B cell (primary cell): Measurements from ENCODE around the gene PTMA. TPM values are rescaled to one million over a fixed set of nuclear protein-coding genes. Genes with fewer than 3 reads are reported as not detected.

Experiments
- ATAC-seq: fragments of 200-7000 bp; cut with Tn5 transposase; one replicate; pipeline ENCODE4 v1.10.0; 2021; ENCODE audit warnings: low read depth, mild to moderate bottlenecking, moderate number of reproducible peaks, moderate library complexity
- CTCF ChIA-PET: fragments of 350-600 bp; sonication (Branson Sonifier 250); formaldehyde crosslinking; loops from one replicate; lab custom pipeline; 2021; ENCODE audit warnings: antibody characterized with exemption, inconsistent platforms; lab: Charles Lee
- POLR2A ChIA-PET: fragments of 350-600 bp; sonication (Branson Sonifier 250); formaldehyde crosslinking; loops from one replicate; lab custom pipeline; 2021; ENCODE audit warnings: antibody characterized with exemption; lab: Charles Lee
- DNase-seq: peaks from one replicate; pipeline ENCODE4 v3.0.0; 2013
- H2AFZ ChIP-seq: 2 replicates; pipeline ENCODE4 v1.6.1; 2012; ENCODE audit warnings: mild to moderate bottlenecking, low read depth, low read length; ENCODE audit not compliant: insufficient read depth, poor library complexity, severe bottlenecking
- H3K27ac ChIP-seq, 2 donors: 1 replicate in 1 of 2; 2 replicates in 1 of 2; pipeline ENCODE4 v1.5.1; 2012 to 2013; ENCODE audit warnings: low read length in 2 of 2, mild to moderate bottlenecking in 2 of 2, moderate library complexity in 1 of 2
- H3K27me3 ChIP-seq, 4 experiments: fragments of 200-600 bp in 1 of 4; sonication (generic) in 1 of 4; replicated peaks in 1 of 4; 1 replicate in 2 of 4; 2 replicates in 2 of 4; pipeline versions ENCODE4 v1.6.1 to v1.7.0; 2013 to 2016; ENCODE audit warnings: low read length in 3 of 4, mild to moderate bottlenecking in 2 of 4, mixed read lengths in 1 of 4, moderate library complexity in 1 of 4; ENCODE audit not compliant: insufficient read depth in 4 of 4, control insufficient read depth in 3 of 4; ENCODE audit errors: control extremely low read depth in 1 of 4
- H3K36me3 ChIP-seq, 2 experiments: replicated peaks in 1 of 2; 1 replicate in 1 of 2; 2 replicates in 1 of 2; pipeline versions ENCODE4 v1.6.1 to v1.7.1; 2013; ENCODE audit warnings: low read length in 1 of 2; ENCODE audit not compliant: insufficient read depth in 2 of 2, control insufficient read depth in 1 of 2; ENCODE audit errors: control extremely low read depth in 1 of 2, extremely low read depth in 1 of 2
- H3K4me1 ChIP-seq, 2 donors: fragments of 200-600 bp in 1 of 2; sonication (generic) in 1 of 2; 1 replicate in 1 of 2; 2 replicates in 1 of 2; pipeline versions ENCODE4 v1.5.1 to v1.6.1; 2013 to 2017; ENCODE audit warnings: low read length in 2 of 2; ENCODE audit not compliant: control insufficient read depth in 2 of 2, insufficient read depth in 2 of 2
- H3K4me2 ChIP-seq: replicated peaks from 2 replicates; pipeline ENCODE3; 2012; ENCODE audit warnings: mild to moderate bottlenecking, low read depth, low read length; ENCODE audit not compliant: poor library complexity, severe bottlenecking
- H3K4me3 ChIP-seq, 5 experiments: fragments of 200-600 bp in 1 of 5; sonication (generic) in 1 of 5; 1 replicate in 3 of 5; 2 replicates in 2 of 5; pipeline versions ENCODE4 v1.5.1 to v1.7.0; 2011 to 2016; ENCODE audit warnings: low read length in 4 of 5, mild to moderate bottlenecking in 4 of 5, low read depth in 2 of 5, control low read depth in 1 of 5, moderate library complexity in 1 of 5; ENCODE audit not compliant: insufficient read depth in 1 of 5; ENCODE audit errors: control extremely low read depth in 1 of 5, extremely low read depth in 1 of 5
- H3K79me2 ChIP-seq: fragments of 200-600 bp; sonication (generic); one replicate; pipeline ENCODE4 v1.6.0; 2016; ENCODE audit warnings: low read length; ENCODE audit not compliant: control insufficient read depth, insufficient read depth
- H3K9ac ChIP-seq: fragments of 200-600 bp; sonication (generic); 2 replicates; pipeline ENCODE4 v1.6.1; 2017; ENCODE audit warnings: mild to moderate bottlenecking, low read length, moderate library complexity
- H3K9me3 ChIP-seq, 3 donors: one replicate each; pipeline versions ENCODE4 v1.6.1 to v1.7.1; 2013; ENCODE audit warnings: low read length in 2 of 3; ENCODE audit not compliant: control insufficient read depth in 2 of 3, insufficient read depth in 1 of 3; ENCODE audit errors: control extremely low read depth in 1 of 3
- H4K20me1 ChIP-seq: 2 replicates; pipeline ENCODE4 v1.6.0; 2012; ENCODE audit warnings: mild to moderate bottlenecking, low read length; ENCODE audit not compliant: insufficient read depth, control insufficient read depth, poor library complexity, severe bottlenecking
- H3K27ac Mint-ChIP-seq: one replicate; pipeline ENCODE4 v1.8.0; 2021; ENCODE audit warnings: mixed read lengths
- H3K27me3 Mint-ChIP-seq: one replicate; pipeline ENCODE4 v1.8.0; 2021; ENCODE audit warnings: mixed read lengths
- H3K4me1 Mint-ChIP-seq: one replicate; pipeline ENCODE4 v1.8.0; 2021; ENCODE audit warnings: mixed read lengths
- H3K4me3 Mint-ChIP-seq: one replicate; pipeline ENCODE4 v1.8.0; 2021; ENCODE audit warnings: mixed read lengths
- H3K9me3 Mint-ChIP-seq: one replicate; pipeline ENCODE4 v1.8.0; 2022; ENCODE audit warnings: mixed read lengths; ENCODE audit not compliant: insufficient read depth
- CTCF ChIP-seq: fragments of 200-600 bp; IDR thresholded peaks from one replicate; pipeline ENCODE4 v1.8.0; 2022; ENCODE audit warnings: antibody characterized with exemption, mild to moderate bottlenecking
- EZH2 ChIP-seq: IDR thresholded peaks from 2 replicates; pipeline ENCODE4 v1.6.1; 2012; ENCODE audit warnings: borderline replicate concordance, low read depth, mild to moderate bottlenecking, moderate library complexity, low read length; ENCODE audit not compliant: insufficient read depth, poor library complexity, severe bottlenecking
- WGBS: methylation state at CpG from one replicate; pipeline ENCODE4 v1.1.5; 2013; ENCODE audit warnings: missing lambda C conversion rate; ENCODE audit not compliant: insufficient coverage; 5-methylcytosine and 5-hydroxymethylcytosine counted together
- intact Hi-C: fragments of 100-400 bp; cut with micrococcal nuclease; formaldehyde crosslinking; loops from one replicate; pipeline ENCODE4 v1.10.0; 2022
- polyA plus RNA-seq: library from polyadenylated mRNA; depleted of rRNA; stranded (reverse); fragments of >200 nt; gene quantifications from 2 replicates; pipeline ENCODE4 v1.2.3, GENCODE V29; 2012
- total RNA-seq, 2 donors: library from RNA; stranded (reverse); fragments of 120-200 nt in 1 of 2; gene quantifications; 1 replicate in 1 of 2; 2 replicates in 1 of 2; pipeline versions ENCODE4 v1.2.3 to v1.2.4, GENCODE V29; 2013 to 2022

The PTMA gene
- total and polyA plus RNA-seq, 2 donors (not counting 1 experiment from before 2014, with no cell fraction given) = 713 to 2,282 TPM

- intact Hi-C loops = loop anchor here (1.0 to 2.0 kb wide), 4 partner anchors 10 to 48 kb away; no protein-coding TSS in a partner anchor
- Histone ChIP-seq H3K9ac (peak overlapping the region; percentile 57), H4K20me1 (no peaks in the 10 kb centered on the region), H3K79me2 (peaks cover 4% of the 10 kb centered on the region), H3K4me2 (peak overlapping the region; percentile 75), H2AFZ (peak overlapping the region; percentile 78), H3K4me1 (peaks cover 44 to 56% of the 10 kb centered on the region in 2 donors), H3K4me3 (peak overlapping the region; percentile 23 to 58 (median 49)), H3K9me3 (peaks cover 0 to 30% (median 3%) of the 10 kb centered on the region in 3 donors), H3K27me3 (no peaks in the 10 kb centered on the region), H3K36me3 (no peaks in the 10 kb centered on the region), H3K27ac (peak overlapping the region; percentile 90 to 98)
- ChIA-PET POLR2A (interaction anchor here (0.5 to 9.2 kb wide), 6 partner anchors 11 to 88 kb away, joined by 5 to 151 read pairs (median 50); partner anchors contain the start of gene PTMA), CTCF (interaction anchor here (1.0 to 10.9 kb wide), 8 partner anchors 10 to 53 kb away, joined by 3 to 170 read pairs (median 6); partner anchors contain the start of gene PTMA)
- 6% methylated on average over 85 of the region's 87 CpGs for WGBS
- ATAC-seq = peak; percentile 76
- peak overlapping the region; percentile 96 for H3K27ac Mint-ChIP-seq
- H3K4me3 Mint-ChIP-seq = peak overlapping the region; percentile 79
- no peaks in the 10 kb centered on the region for H3K9me3 Mint-ChIP-seq
- DNase-seq = peak; percentile 100
- no peaks in the 10 kb centered on the region for H3K27me3 Mint-ChIP-seq
- peaks cover 58% of the 10 kb centered on the region for H3K4me1 Mint-ChIP-seq
- TF ChIP-seq EZH2 = no peak
- no peak for TF ChIP-seq CTCF
Measured at GRCh38 chr2:231662028-231662810, 46.1 kb upstream of the PTMA start.
